Upper lobe of left lung (tissue), 6 donors: ENCODE results near the gene HAUS2. TPM values are rescaled to one million over a fixed set of nuclear protein-coding genes. Genes with fewer than 3 reads are reported as not detected.
A peak's percentile ranks its signal among the peaks of the same experiment; 100 is the strongest.

ENCODE experiments used
- ATAC-seq, 2 donors: fragments of 200-7000 bp; cut with Tn5 transposase; one replicate each; pipeline ENCODE4 v1.9.1; 2022; ENCODE audit warnings: mild to moderate bottlenecking in 2 of 2, moderate library complexity in 2 of 2; ENCODE audit not compliant: low FRiP score in 2 of 2
- DNase-seq, 2 donors: peaks; one replicate each; pipeline ENCODE4 v3.0.0-alpha.2; 2019 to 2020
- H3K27ac ChIP-seq, 4 donors: fragments of 200-600 bp; sonication (generic); one replicate each; pipeline ENCODE4 v1.5.1; 2016 to 2019
- H3K27me3 ChIP-seq, 4 donors: fragments of 200-600 bp; sonication (generic); one replicate each; pipeline ENCODE4 v1.5.1; 2017 to 2019
- H3K36me3 ChIP-seq, 4 donors: fragments of 200-600 bp; sonication (generic); one replicate each; pipeline ENCODE4 v1.5.1; 2016 to 2019
- H3K4me1 ChIP-seq, 4 donors: fragments of 200-600 bp; sonication (generic); one replicate each; pipeline ENCODE4 v1.5.1; 2018 to 2019
- H3K4me3 ChIP-seq, 4 donors: fragments of 200-600 bp; sonication (generic); one replicate each; pipeline ENCODE4 v1.5.1; 2017 to 2019; ENCODE audit warnings: mild to moderate bottlenecking in 2 of 4, moderate library complexity in 1 of 4
- H3K9me3 ChIP-seq, 4 donors: fragments of 200-600 bp; sonication (generic); one replicate each; pipeline ENCODE4 v1.5.1; 2018 to 2019
- EP300 ChIP-seq, 4 donors: sonication (generic); formaldehyde crosslinking; IDR thresholded peaks; one replicate each; pipeline ENCODE4 v1.5.1; 2017; ENCODE audit warnings: antibody characterized with exemption in 4 of 4, control low read depth in 2 of 4
- POLR2A ChIP-seq, 4 donors: fragments of 450-650 bp; IDR thresholded peaks; one replicate each; pipeline ENCODE4 v1.5.1; 2016 to 2017; ENCODE audit warnings: antibody characterized with exemption in 4 of 4, mild to moderate bottlenecking in 2 of 4
- POLR2AphosphoS5 ChIP-seq, 2 donors: sonication (generic); formaldehyde crosslinking; IDR thresholded peaks; one replicate each; pipeline ENCODE4 v1.5.1; 2017; ENCODE audit warnings: antibody characterized with exemption in 2 of 2
- WGBS, 2 donors: methylation state at CpG; one replicate each; pipeline ENCODE4 v1.1.5; 2017 to 2018; 5-methylcytosine and 5-hydroxymethylcytosine counted together
- total RNA-seq, 6 donors: library from RNA; depleted of rRNA in 4 of 6; stranded (reverse); fragments of >200 nt in 4 of 6; gene quantifications; one replicate each; pipeline versions ENCODE4 v1.1.0 to v1.2.1, GENCODE V29; 2016 to 2021
- TF ChIP-seq, protein P1 (sequence below), 6 experiments: fragments of 450-650 bp in 4 of 6; fragments of 200-600 bp in 2 of 6; sonication (generic) in 2 of 6; IDR thresholded peaks; one replicate each; pipeline ENCODE4 v1.5.1; 2016 to 2019; ENCODE audit warnings: antibody characterized with exemption in 6 of 6
- donor health status: DM: no; HTN: no; CAD: no; lungs with moderate emphysema.
- donor health status: DM: no; HTN: yes; CAD: no; lungs with severe emphysema.

Gene HAUS2
- total RNA-seq, 6 donors from 2014 or later = 10.2 to 31.9 (median 20.5) TPM

DNA sequence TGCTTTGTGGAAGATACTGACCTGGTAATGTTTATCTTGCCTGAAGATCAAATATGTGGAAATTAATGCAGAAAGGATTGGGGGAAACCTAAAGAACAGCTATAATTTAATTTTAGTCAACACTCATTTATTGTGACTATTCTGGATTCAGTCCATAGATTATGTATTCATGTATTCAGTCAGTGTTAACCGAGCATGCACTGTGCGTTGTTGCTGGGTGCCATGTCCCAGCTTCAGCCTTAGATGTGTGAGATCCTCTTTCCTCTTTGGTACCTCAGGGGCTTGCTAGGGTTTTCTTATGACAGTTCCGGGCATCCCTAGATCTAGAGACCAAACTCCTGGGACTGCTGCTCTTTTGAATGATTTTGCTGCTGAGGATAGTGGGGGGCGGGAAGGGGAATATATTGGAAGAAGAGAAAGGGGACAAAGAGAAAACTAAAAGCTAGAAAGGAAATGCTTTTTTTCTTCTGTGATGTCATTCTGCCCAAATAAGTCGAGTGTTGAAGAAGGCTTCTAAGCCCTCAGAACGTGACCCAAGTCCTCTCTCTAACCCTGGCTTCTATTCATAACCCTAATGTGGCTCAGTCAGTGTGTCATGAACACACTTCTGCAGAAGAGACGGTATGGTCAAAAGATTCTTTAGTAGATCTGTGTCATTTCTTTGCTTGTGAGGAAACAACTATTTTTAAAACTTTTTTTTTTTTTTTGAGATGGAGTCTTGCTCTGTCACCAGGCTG lies 60.3 kb downstream of the HAUS2 start:
- Histone ChIP-seq H3K9me3 (no peaks in the 10 kb centered on the region), H3K36me3 (no peaks in the 10 kb centered on the region), H3K27ac (peak overlapping the region in 3 of 4 donors; percentile 21 to 47 (median 35)), H3K4me1 (peaks cover 30 to 49% (median 42%) of the 10 kb centered on the region in 4 donors), H3K27me3 (no peaks in the 10 kb centered on the region), H3K4me3 (no peak overlapping the region)
- ATAC-seq (no peak), DNase-seq (no peak)
- TF ChIP-seq, protein P1, sequence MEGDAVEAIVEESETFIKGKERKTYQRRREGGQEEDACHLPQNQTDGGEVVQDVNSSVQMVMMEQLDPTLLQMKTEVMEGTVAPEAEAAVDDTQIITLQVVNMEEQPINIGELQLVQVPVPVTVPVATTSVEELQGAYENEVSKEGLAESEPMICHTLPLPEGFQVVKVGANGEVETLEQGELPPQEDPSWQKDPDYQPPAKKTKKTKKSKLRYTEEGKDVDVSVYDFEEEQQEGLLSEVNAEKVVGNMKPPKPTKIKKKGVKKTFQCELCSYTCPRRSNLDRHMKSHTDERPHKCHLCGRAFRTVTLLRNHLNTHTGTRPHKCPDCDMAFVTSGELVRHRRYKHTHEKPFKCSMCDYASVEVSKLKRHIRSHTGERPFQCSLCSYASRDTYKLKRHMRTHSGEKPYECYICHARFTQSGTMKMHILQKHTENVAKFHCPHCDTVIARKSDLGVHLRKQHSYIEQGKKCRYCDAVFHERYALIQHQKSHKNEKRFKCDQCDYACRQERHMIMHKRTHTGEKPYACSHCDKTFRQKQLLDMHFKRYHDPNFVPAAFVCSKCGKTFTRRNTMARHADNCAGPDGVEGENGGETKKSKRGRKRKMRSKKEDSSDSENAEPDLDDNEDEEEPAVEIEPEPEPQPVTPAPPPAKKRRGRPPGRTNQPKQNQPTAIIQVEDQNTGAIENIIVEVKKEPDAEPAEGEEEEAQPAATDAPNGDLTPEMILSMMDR (IDR thresholded peaks at IDR 0.05) = no peak
- TF ChIP-seq EP300 (IDR thresholded peaks at IDR 0.05) (no peak), POLR2AphosphoS5 (IDR thresholded peaks at IDR 0.05) (no peak), POLR2A (IDR thresholded peaks at IDR 0.05) (no peak)
- WGBS, 2 donors = 59 to 61% methylated on average over 7 of the region's 7 CpGs

DNA sequence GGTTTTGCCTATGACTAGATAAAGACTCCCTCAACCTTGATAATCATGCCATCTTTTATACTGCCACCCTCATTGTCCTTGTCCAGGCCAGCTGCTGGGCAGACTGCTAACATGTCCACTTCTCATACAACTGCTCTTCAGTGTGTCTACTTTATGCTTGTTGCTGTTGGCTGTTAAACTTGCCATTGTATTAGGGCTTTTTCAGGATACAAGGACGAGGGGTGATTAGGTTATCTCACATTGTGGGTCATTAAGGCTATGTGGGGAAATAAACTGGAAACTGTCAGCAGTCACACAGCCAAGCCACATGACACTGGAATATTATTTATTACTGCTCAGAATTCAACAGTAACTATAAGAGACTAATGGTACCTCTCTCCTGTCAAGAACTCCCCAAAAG lies 62.9 kb downstream of the HAUS2 start:
- 46 to 65% methylated on average over 1 of the region's 1 CpG for WGBS, 2 donors
- DNase-seq = no peak
- H3K27ac ChIP-seq = peak overlapping the region in 1 of 4 donors; percentile 36

DNA sequence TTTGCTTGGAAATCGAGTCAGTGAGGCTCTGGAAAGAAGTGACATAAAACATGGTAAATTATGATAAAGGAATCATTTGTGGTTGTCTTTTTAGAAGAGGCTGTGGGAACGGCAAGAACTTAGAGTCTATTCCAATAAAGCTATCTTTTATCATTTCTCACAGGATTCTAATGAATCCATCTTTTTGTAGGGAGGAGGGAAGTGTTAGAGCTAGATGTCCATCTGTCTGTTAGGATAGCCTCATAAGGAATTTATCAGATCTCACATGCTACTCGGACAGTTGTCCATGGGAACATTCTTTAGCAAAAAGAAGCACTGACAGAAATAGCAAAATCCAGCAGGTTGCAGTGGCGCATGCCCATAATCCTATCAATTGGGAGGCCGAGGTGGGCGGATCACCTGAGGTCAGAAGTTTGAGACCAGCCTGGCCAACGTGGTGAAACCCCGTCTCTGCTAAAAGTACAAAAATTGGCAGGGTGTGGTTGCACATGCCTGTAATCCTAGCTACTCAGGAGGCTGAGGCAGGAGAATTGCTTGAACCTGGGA lies 63.8 kb downstream of the HAUS2 start:
- DNase-seq (no peak), ATAC-seq (no peak)
- peaks cover 15 to 33% (median 24%) of the 10 kb centered on the region in 4 donors for H3K4me1 ChIP-seq
- no peaks in the 10 kb centered on the region for H3K9me3 ChIP-seq
- no peak overlapping the region for H3K4me3 ChIP-seq
- H3K27ac ChIP-seq = peak overlapping the region in 1 of 4 donors; percentile 36
- no peaks in the 10 kb centered on the region for H3K27me3 ChIP-seq
- H3K36me3 ChIP-seq = no peaks in the 10 kb centered on the region
- WGBS, 2 donors = 80 to 81% methylated on average over 8 of the region's 8 CpGs
- TF ChIP-seq POLR2A (IDR thresholded peaks at IDR 0.05) = no peak
- TF ChIP-seq POLR2AphosphoS5 (IDR thresholded peaks at IDR 0.05) = peak in 1 of 2 donors; percentile 19

More for the DNA sequence above, 62.9 kb downstream of the HAUS2 start:
- Histone ChIP-seq H3K27me3 (no peaks in the 10 kb centered on the region), H3K4me3 (no peak overlapping the region), H3K36me3 (no peaks in the 10 kb centered on the region), H3K4me1 (peaks cover 17 to 33% (median 25%) of the 10 kb centered on the region in 4 donors), H3K9me3 (no peaks in the 10 kb centered on the region)
- TF ChIP-seq POLR2AphosphoS5 (IDR thresholded peaks at IDR 0.05) (no peak), EP300 (IDR thresholded peaks at IDR 0.05) (no peak), POLR2A (IDR thresholded peaks at IDR 0.05) (no peak)
- TF ChIP-seq, protein P1 (IDR thresholded peaks at IDR 0.05) = no peak
- no peak for ATAC-seq

DNA sequence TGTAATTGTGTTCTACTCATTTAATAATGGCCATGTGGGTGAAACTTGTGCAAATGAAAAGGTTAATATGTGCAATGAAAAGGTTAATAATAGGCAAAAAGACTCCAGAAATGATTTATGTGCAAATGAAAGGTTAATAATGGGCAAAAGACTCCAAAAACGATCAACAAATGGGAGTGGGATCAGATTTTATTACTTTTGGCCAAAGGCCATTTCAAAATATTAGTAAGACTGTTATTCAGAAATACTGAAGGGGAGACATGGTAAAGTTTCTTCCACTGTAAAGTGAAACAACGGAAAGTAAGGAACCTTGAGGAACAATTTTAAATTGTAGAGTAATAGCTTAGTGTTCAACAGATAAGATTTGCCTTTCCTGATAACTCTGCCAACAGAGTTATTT lies 67.5 kb downstream of the HAUS2 start:
- TF ChIP-seq POLR2A (IDR thresholded peaks at IDR 0.05) (no peak), EP300 (IDR thresholded peaks at IDR 0.05) (no peak), POLR2AphosphoS5 (IDR thresholded peaks at IDR 0.05) (no peak)
- TF ChIP-seq, protein P1 (IDR thresholded peaks at IDR 0.05) = no peak
- H3K27ac ChIP-seq = peak overlapping the region in 2 of 4 donors; percentile 40 to 71
- no peaks in the 10 kb centered on the region for H3K27me3 ChIP-seq
- no peaks in the 10 kb centered on the region for H3K9me3 ChIP-seq
- WGBS, 2 donors = 34 to 35% methylated on average over 2 of the region's 2 CpGs
- peaks cover 0 to 14% (median 7%) of the 10 kb centered on the region in 4 donors for H3K4me1 ChIP-seq
- no peak overlapping the region for H3K4me3 ChIP-seq
- no peak for ATAC-seq
- DNase-seq = no peak
- peaks cover 0 to 12% (median 2%) of the 10 kb centered on the region in 4 donors for H3K36me3 ChIP-seq

Other genes with a start within 250 kb of the HAUS2 start
- 100 to 1,000 TPM in 1 of 6 donors, 10 to 100 TPM in 5; 24.0 to 369 (median 54.3) TPM for gene CAPN3, start 189.3 kb upstream of the HAUS2 start, total RNA-seq
- 100 to 1,000 TPM in 2 of 6 donors, 10 to 100 TPM in 4; 67.0 to 130 (median 93.0) TPM for gene ZNF106, start 57.7 kb upstream of the HAUS2 start, total RNA-seq
- gene SNAP23, start 53.2 kb upstream of the HAUS2 start, total RNA-seq = 100 to 1,000 TPM in 1 of 6 donors, 10 to 100 TPM in 5; 47.3 to 108 (median 63.7) TPM
- 10 to 100 TPM; 24.0 to 48.2 (median 31.2) TPM for gene LRRC57, start within 50 bp of the HAUS2 start, total RNA-seq
- gene STARD9, start 26.8 kb downstream of the HAUS2 start, total RNA-seq = 100 to 1,000 TPM in 1 of 6 donors, 10 to 100 TPM in 5; 14.6 to 141 (median 28.8) TPM
- gene CDAN1, start 188.3 kb downstream of the HAUS2 start, total RNA-seq = 10 to 100 TPM in 5 of 6 donors, 1 to 10 TPM in 1; 9.1 to 30.4 (median 12.6) TPM